ENCODE results near the gene BCL3. TPM values are rescaled to one million over a fixed set of nuclear protein-coding genes. Genes with fewer than 3 reads are reported as not detected.

The BCL3 gene
- total and polyA plus RNA-seq, 2 experiments from 2014 or later, result 1.4 to 4.1 TPM

- TF ChIP-seq STAT1 (IDR thresholded peaks at IDR 0.05; ENCODE audit: unreplicated experiment), result no peak
Observed at GRCh38 chr19:44749292-44749691, 784 bp downstream of the BCL3 start (continued).

- no peak for ATAC-seq
- H3K27ac ChIP-seq (ENCODE audit: low read depth), result no peak overlapping the region
- H3K4me1 ChIP-seq (ENCODE audit: insufficient read depth), result peaks cover 15% of the 10 kb centered on the region
- H3F3A ChIP-seq (replicated peaks; ENCODE audit: low read depth), result peaks cover 9% of the 10 kb centered on the region
- TF ChIP-seq STAT1 (IDR thresholded peaks at IDR 0.05; ENCODE audit: unreplicated experiment) (no peak), ZNF462 (CRISPR knock-in tag; IDR thresholded peaks at IDR 0.05) (no peak), NANOG (IDR thresholded peaks at IDR 0.05; ENCODE audit: borderline replicate concordance) (no peak), EZH2 (IDR thresholded peaks at IDR 0.05; ENCODE audit: low read depth, unreplicated experiment) (no peak), JUNB (IDR thresholded peaks at IDR 0.05; ENCODE audit: unreplicated experiment) (no peak), ETS1 (IDR thresholded peaks at IDR 0.05) (no peak), CTCF (conservative IDR thresholded peaks at IDR 0.05; ENCODE audit: low read depth in 2 of 2) (no peak), EZH2phosphoT487 (IDR thresholded peaks at IDR 0.05; ENCODE audit: unreplicated experiment) (no peak)
- H3K4me3 ChIP-seq, result no peak overlapping the region
- no peaks in the 10 kb centered on the region for H3K79me2 ChIP-seq (replicated peaks; ENCODE audit: insufficient read depth)
- H3K36me3 ChIP-seq (ENCODE audit: insufficient read depth), result no peaks in the 10 kb centered on the region
- no peak overlapping the region for H2AFZ ChIP-seq
- no peaks in the 10 kb centered on the region; the same call in 1 of the 3 replicates for H3K9me3 Mint-ChIP-seq
- H3K4me1 Mint-ChIP-seq, result peaks cover 18% of the 10 kb centered on the region
- peaks cover 95% of the 10 kb centered on the region for H3K27me3 ChIP-seq (ENCODE audit: insufficient read depth)
- peaks cover 77% of the 10 kb centered on the region for H3K27me3 Mint-ChIP-seq (ENCODE audit: insufficient read depth, low read depth, poor library complexity)
- no peak for DNase-seq (ENCODE audit: low spot score)
- H4K20me1 ChIP-seq (replicated peaks; ENCODE audit: insufficient read depth), result no peaks in the 10 kb centered on the region
- no peak overlapping the region for H3K4me3 Mint-ChIP-seq
- no peak overlapping the region for H3K4me2 ChIP-seq
- no peaks in the 10 kb centered on the region for H3K9me2 ChIP-seq (ENCODE audit: insufficient read depth)
- H3K36me3 Mint-ChIP-seq (ENCODE audit: low read depth), result peaks cover 4% of the 10 kb centered on the region; the same call in 1 of the 3 replicates
- H3K27ac Mint-ChIP-seq, result no peak overlapping the region
Observed at GRCh38 chr19:44749994-44750393, 1.5 kb downstream of the BCL3 start.

All from GM23338 (cell line).